Cerebellar cortex (tissue), 1 donor: ENCODE data around the gene SPATA31D3.
A peak's percentile ranks its signal among the peaks of the same experiment; 100 is the strongest.
"Not testable (repeated sequence)": the region's sequence is repeated elsewhere in the genome, so short reads cannot be mapped to it uniquely, and the experiment has no call there.

Experiments
- DNase-seq: peaks from one replicate; pipeline ENCODE4 v3.0.0-alpha.2; 2015; ENCODE audit warnings: low spot score

The SPATA31D3 gene

GRCh38 chr9:81943393-81943792 lies at the start of gene SPATA31D3:
Gene SPATA31D3, plus strand, starts transcription at chr9:81943500. Its CDS starts 86 bp downstream, at chr9:81943586.
- DNase-seq, result not testable (repeated sequence)

GRCh38 chr9:81893929-81894328 lies 49.4 kb upstream of the SPATA31D3 start:
- DNase-seq, result no peak

GRCh38 chr9:81894891-81895290 lies 48.4 kb upstream of the SPATA31D3 start:
- no peak for DNase-seq

- DNase-seq, result no peak
Measured at GRCh38 chr9:81896070-81896469, 47.2 kb upstream of the SPATA31D3 start.

- DNase-seq, result no peak
Measured at GRCh38 chr9:81898851-81899250, 44.4 kb upstream of the SPATA31D3 start.

GRCh38 chr9:81902196-81902595 lies 41.1 kb upstream of the SPATA31D3 start:
- DNase-seq, result no peak

GRCh38 chr9:81902626-81903025 lies 40.7 kb upstream of the SPATA31D3 start:
- DNase-seq, result no peak

GRCh38 chr9:81906671-81907070 lies 36.6 kb upstream of the SPATA31D3 start:
- no peak for DNase-seq

GRCh38 chr9:81912135-81912534 lies 31.2 kb upstream of the SPATA31D3 start:
- DNase-seq, result no peak

- DNase-seq, result no peak
Measured at GRCh38 chr9:81915801-81916505, 27.3 kb upstream of the SPATA31D3 start.

- DNase-seq, result not testable (repeated sequence)
Measured at GRCh38 chr9:81918507-81918906, 24.8 kb upstream of the SPATA31D3 start.

- not testable (repeated sequence) for DNase-seq
Measured at GRCh38 chr9:81928305-81928704, 15.0 kb upstream of the SPATA31D3 start, which contains the start of gene SPATA31D4. Gene SPATA31D4, plus strand, starts transcription at chr9:81928428. Its CDS starts 86 bp downstream, at chr9:81928514.

- DNase-seq, result not testable (repeated sequence)
Measured at GRCh38 chr9:81930147-81930546, 13.2 kb upstream of the SPATA31D3 start.

GRCh38 chr9:81933547-81933946 lies 9.8 kb upstream of the SPATA31D3 start:
- not testable (repeated sequence) for DNase-seq

- DNase-seq, result not testable (repeated sequence)
Measured at GRCh38 chr9:81948650-81949049, 5.3 kb downstream of the SPATA31D3 start.

GRCh38 chr9:81953096-81953495 lies 9.8 kb downstream of the SPATA31D3 start:
- DNase-seq, result no peak

GRCh38 chr9:81955625-81956024 lies 12.3 kb downstream of the SPATA31D3 start:
- no peak for DNase-seq

GRCh38 chr9:81964218-81965171 lies 21.2 kb downstream of the SPATA31D3 start:
- no peak for DNase-seq

GRCh38 chr9:81968026-81968425 lies 24.7 kb downstream of the SPATA31D3 start:
- DNase-seq, result peak; percentile 75

- no peak for DNase-seq
Measured at GRCh38 chr9:81969971-81970370, 26.7 kb downstream of the SPATA31D3 start.

- no peak for DNase-seq
Measured at GRCh38 chr9:81971727-81972126, 28.4 kb downstream of the SPATA31D3 start.

GRCh38 chr9:81974764-81975163 lies 31.5 kb downstream of the SPATA31D3 start:
- no peak for DNase-seq

- no peak for DNase-seq
Measured at GRCh38 chr9:81976351-81976750, 33.1 kb downstream of the SPATA31D3 start.
